Activated CD8-positive, alpha-beta memory T cell treated with anti-CD3 and anti-CD28 coated beads, Interleukin-2, amount 50 U/mL, for 1 hour (primary cell): ENCODE results near the gene THSD7A.

Experiments used
- DNase-seq: peaks from one replicate; pipeline ENCODE4 v3.0.0-alpha.2; 2020; ENCODE audit errors: extremely low read depth

Gene THSD7A

DNA sequence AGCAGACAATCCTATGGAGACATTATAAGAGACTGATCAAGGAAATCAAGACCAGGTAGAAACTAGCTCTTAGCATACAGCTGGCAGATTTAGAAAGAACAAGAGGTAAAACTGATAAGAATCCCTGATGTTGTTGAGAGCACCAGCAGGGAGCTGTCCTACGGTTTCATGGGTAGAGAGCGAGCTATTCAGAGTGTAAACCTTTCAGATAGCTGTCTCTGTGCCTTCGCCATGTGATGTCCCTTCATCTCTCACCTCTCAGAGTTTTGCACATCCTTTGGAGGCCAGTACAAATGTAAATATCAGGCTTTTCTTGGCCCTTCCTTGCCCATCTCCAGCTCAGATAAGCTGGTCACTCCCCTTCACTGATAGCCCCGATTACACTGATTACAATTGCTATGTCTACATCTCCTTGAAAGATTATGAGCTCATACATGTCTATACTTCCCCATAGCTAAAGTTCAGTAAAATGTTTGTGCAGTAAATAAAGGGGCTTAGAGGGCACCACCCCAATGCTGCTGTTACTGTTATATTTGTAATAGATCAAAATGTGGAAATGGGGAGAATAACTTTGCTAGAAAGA lies 21.9 kb downstream of the THSD7A start:
- DNase-seq, result no peak

DNA sequence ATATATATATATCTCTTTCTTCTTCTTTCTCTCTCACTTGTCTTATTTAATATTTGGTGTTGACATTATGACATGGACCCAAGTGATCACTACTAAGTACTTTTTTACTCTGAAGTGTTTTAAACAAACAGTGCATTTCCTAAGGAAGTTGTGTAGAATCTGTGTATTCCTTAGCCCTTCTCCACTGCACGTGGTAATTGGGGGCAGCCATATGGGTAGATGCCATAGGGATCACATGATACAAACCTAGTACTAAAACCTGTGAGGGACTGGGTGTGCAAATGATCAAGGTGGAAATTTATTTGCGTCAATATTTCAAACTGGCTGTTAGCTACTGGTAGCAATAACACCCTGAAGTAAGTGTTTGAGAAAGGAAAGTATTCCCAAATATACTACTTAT lies 25.0 kb downstream of the THSD7A start:
- no peak for DNase-seq

DNA sequence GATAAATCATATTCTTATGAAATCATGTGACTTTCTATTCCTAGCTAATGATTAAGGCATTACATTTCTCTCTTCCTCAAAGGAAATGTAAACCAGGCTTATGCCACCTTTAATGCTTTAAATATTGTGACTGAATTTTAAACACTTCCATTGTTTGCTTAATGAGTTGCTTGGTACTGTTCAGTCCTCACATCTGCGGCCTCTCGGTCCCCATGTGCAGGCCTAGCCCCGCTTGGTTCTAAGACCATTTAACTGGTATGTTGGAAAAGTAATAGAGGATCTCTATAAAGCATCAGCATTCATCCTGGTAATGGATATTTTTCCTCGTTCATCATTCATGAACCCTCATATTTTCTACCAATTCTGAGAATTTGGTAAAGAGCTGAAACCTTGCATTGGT lies 27.4 kb downstream of the THSD7A start:
- DNase-seq, result no peak

DNA sequence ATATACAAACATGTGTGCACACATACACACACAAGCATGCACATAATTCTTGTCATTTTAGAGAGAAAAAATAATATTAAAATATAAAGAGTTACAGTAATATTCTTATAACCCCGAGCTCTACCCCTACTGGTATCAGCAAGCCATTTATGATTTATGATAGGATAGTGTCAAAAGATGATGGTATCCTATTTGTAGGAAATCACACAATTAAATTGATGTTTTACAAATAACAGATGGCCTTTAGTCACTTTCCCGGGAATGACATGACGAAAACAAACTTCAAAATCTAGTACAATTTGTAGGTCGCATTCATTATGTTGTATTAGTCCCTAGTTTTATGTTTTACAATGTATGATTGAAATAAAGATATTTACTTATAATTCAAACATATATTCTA lies 36.8 kb downstream of the THSD7A start:
- no peak for DNase-seq

DNA sequence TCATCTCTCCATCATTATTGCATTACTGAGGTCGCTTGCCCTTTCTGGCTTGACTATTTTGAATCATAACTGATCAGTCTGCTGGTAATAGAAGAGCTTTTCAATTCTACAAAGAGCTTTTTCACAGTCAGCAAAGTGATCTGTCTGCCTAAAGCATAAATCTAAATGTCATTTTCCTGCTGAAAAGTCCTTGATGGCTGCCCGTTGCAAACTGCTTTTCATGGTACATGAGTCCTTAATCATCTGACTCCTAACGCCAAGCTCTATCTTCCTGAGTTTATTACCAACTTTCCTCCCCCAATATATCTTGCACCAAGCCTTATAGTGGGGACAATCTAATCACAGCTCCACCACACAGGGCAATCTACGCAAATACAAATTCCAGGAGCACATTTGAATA lies 39.8 kb downstream of the THSD7A start:
- no peak for DNase-seq

DNA sequence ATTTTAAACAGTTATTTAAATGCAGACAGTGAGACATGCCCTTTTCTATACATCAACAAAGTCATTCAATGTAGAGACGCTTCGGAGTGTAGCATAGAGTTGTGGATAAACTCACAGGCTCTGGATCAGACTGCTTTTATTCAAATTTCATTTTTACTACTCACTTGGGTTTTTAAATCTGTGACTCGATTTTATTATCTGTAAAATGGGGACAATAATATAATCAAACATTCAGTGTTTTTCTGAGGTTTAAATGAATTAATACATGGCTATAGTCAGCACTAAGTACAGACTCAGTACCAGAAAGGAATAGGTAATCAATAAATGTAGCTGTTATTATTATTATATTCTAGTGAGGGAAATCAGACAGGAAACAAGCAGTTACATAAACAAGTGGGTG lies 43.4 kb downstream of the THSD7A start:
- no peak for DNase-seq

DNA sequence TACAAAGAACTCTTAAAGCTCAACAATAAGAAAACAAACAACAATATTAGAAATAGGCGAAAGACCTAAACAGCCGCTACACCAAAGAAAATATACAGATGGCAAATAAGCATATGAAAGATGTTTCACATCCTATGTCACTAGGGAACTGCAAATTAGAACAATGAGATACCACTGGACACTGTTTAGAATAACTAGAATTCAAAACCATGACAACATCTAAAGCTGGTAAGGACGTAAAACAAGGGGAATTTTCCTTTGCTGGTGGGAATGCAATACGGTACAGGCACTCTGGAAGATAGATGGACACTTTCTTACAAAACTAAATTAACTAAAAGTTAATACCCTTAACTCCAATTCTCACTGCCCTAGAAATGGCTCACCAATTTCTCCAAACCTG lies 44.5 kb downstream of the THSD7A start:
- no peak for DNase-seq

DNA sequence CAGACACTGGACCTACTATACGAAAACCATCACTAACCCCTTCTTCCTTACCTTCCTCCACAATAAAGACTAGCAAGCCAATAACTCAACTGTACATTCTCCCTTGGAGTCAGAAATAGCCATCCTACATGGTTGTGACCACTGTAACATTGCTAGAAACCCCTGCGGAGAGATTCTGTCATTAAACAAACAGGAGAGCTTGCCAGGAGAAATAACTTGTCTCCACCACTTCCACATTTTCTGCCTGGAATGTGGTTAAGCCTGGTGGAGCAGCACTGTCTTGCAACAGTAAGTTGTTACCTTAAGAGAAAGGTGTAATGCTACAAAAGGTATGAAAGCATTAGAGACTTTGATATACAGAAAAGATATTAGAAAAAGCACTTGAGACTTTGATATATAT lies 45.8 kb downstream of the THSD7A start:
- no peak for DNase-seq

DNA sequence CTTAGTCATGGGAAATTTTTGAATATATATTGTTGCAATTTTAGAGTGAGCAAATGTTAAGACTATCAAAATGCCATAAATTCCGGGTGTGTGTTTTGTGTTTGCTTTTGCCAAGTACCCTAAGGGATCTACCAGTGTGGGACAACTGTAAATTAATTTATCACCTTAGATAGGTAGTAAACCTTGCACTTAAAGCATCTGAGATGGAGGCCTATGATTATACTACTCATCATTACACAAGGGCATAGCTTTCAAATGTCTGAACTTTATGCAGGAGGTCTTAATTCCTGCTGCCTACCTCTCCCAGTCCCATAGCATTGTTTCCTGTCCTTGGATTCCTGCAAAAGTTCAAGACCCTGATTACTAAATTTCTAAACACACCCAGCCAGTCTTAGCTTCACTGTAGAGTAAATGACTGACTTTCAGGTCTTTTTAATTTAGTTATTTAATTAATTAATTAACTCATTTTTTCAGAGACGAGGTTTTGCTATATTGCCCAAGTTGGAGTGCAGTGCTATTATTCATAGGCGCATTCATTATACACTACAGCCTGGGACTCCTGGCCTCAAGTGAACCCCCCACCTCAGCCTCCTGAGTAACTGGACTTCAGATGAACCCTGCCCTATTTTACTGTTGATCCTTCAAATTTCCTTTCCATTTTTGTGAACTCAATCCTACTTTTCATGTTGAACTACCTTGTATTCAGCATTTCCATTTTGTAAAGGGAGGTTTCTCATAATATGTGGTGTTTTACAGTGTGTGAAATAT lies 47.0 kb downstream of the THSD7A start:
- no peak for DNase-seq

DNA sequence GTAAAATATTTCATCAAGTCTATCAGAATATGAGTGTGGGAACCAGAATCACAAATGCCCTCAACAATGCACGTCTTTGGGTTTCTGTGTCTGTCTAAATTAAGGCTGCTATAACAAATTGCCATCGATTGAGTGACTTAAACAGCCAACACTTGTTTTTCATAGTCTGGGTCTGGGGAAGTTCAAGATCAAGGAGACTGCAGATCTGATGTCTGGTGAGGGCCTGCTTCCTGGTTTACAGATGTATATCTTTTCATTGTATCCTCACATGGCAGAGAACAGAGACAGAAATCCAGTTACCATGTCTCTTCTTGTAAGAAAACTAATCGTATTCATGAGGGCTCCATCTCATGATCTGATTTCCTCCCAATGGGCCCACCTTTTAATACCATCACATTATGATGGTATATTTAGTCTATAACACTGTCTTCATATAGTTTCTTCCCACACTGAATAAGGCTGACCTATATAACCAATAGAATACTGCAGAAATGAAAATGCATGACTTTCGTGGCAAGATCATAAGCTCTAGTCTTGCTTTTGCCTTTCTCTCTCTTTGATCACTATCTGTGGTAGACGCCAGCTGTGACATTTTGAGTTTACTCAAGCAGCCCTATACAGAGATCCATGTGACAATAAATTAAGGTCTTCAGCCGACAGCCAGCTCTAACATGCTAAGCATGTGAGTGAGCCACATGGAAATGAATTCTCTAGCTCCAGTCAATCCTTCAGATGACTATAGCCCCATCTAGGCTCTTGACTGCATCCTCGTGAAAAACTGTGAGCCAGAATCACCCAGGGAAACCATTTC lies 51.9 kb downstream of the THSD7A start:
- DNase-seq, result no peak

DNA sequence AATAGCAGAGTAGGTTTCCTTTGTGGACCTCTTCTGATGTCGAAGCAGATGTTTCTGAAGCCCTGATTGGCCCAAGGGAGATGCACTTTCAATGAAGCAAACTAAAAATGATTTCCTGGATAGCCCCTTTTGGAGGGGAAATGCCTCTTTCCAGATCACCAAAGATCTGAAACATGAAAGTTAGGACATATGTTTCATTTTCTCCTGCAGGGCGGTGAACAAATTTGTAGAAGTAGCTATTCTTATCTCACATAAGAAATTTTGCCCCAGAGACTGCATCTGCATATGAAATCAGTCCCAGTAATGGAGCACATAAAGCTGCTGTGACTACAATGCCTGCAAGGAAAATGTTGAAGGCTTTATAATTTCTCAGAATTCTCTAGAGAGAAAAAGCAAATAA lies 56.0 kb downstream of the THSD7A start:
- no peak for DNase-seq

DNA sequence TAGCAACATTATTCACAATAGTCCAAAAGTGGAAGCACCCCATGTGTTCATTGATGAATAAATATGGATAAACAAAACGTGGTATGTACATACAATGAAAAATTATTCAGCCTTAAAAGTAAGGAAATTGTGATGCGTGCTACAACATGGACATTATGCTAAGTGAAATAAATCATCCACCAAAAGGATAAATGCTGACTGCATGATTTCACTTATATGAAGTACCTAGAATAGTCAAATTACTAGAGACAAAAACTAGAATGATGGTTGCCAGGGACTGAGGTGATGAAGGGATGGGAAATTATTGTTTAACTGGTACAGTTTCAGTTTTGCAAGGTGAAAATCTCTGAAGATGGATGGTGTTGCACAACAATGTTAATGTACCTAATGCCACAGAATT lies 56.6 kb downstream of the THSD7A start:
- DNase-seq, result no peak

DNA sequence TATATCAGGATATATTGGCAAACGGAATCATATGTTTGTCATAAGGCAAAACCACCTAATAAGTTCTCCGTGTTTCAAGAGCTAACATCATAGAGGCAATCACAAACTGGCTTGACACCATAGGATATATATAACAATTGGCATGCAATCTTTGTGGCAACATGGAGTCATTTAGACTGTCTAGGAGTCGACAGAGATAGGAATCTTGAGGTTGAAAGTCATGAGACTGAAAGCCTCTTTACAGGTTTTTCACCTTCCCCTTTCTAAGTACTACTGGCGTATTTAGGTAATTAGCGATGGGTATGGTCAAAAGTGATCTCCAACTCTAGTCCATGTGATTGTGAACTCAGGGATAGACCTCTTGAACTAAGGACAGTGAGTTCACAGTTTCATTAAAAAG lies 63.7 kb downstream of the THSD7A start:
- no peak for DNase-seq

DNA sequence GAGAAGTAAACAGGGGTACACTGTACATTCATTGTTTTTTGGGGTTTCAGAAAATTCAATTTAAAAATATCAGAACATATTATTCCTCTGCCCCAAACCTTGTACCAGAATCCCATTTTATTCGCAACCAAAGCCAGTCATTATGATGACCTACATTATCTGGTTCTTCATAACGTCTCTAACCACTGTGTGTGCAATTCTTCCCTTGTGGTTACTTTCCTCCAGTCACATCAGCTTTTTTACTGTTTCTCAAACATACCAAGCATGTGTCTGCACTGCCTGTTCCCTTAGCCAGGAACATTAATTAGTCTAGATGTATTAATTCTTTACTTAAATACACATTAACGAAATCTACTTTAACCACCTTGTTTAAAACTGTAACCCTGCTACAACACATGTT lies 64.8 kb downstream of the THSD7A start:
- DNase-seq, result no peak

DNA sequence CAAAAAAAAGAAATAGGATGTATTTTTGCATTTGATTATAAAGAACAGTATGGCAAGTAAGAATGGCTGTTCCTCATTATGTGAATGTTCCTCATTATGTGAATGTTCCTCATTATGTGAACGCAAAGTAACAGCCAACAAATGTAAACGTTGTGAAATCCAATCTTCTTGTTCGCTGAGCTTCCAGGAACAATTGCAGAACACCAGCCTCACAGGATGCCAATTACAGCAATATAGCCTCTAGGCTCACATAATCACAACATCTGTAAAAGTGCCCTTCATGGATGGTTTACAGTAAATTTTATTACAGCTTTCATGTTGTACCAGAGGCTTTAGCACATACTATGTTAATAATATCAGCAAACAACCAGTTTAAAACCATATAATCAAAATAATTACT lies 71.6 kb downstream of the THSD7A start:
- no peak for DNase-seq

DNA sequence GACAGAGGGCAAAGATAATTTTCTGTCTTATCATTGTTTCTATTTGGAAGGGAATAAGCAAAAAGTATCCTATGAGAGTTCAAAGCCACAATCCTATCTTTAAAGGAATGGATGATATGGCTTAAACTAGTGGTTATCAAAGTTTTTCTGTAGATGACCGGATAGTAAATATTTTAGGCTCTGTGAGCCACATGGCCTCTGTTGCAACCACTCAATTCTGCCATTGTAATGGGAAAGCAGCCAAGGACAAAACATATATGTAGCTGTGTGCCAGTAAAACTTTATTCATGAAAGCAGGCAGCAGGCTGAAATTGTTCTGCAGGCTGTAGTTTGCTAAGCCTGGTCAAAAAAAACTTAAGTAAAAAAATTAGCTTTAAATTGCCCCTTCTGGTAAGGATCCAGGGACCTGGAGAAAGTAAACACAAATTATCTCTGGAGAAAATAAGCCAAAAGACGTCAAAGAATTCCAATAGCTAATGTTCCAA lies 73.3 kb downstream of the THSD7A start:
- DNase-seq, result no peak

DNA sequence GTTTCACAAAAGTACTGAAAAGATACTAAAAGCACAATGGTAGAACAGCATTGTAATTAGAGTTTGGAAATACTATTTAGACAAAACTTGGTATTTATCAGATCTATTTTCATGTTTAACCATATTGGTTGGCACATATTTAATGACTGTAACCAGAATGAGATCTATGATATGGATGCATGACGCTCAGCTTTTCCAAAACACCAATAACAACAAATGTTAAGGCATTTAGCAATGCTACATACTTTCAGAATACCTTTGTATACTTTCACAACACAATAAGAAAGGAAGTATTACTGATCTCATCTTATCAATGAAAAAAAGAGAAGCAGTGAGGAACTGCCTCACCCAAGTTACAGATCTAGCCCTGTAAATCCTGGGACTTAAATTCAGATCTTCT lies 74.8 kb downstream of the THSD7A start:
- DNase-seq, result no peak

DNA sequence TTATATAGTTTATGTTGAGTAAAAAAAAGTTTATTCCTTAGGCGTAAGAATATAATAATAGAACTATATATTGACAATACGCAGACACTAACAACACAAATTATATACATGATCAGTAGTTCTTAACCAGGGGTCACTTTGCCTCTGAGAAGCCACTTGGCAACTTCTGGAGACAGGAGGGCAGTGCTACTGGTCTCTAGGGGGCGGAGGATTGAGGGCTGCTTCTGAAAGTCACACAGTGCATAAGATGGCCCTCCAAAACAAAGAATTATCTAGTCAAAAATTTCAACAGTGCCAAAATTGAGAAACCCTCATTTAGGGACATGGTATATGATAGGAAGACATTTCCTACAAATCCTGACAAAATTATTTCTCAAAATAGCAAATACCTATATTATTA lies 77.1 kb downstream of the THSD7A start:
- DNase-seq, result no peak

DNA sequence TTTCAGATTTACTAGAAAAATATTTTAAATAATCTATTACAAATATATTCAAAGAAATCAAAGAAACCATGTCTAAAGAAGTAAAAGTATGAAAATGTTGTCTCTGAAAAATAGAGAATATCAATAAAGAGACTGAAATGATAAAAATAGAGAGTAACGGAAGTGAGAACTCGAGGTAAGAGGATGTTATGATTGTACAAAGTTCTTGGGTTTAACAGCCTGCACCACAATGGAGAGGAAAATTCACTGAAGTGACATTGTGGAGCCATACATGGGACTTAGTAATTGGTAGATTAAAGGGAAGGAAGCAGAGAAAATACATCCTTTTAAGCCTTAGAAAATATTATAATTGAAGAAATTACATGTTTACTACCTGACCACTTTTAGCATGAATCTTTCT lies 77.9 kb downstream of the THSD7A start:
- DNase-seq, result no peak

DNA sequence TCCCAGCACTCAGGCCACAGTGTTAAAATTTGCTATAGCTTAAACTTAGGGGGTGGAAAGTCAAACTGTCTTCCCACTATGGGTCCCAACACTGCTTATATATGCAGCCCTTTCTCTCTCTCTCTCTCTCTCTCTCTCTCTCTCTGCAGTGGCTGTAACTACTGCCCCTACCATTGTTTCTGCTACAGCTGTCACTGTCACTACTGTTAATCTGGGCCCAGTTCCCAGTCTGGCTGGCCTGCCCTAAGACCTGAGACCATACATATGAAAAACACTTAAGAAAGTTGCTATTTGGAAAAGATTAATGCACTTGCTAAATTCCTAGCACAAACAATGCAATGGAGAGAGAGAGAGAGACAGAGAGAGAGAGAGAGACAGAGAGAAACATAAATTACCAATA lies 78.6 kb downstream of the THSD7A start:
- DNase-seq, result no peak

DNA sequence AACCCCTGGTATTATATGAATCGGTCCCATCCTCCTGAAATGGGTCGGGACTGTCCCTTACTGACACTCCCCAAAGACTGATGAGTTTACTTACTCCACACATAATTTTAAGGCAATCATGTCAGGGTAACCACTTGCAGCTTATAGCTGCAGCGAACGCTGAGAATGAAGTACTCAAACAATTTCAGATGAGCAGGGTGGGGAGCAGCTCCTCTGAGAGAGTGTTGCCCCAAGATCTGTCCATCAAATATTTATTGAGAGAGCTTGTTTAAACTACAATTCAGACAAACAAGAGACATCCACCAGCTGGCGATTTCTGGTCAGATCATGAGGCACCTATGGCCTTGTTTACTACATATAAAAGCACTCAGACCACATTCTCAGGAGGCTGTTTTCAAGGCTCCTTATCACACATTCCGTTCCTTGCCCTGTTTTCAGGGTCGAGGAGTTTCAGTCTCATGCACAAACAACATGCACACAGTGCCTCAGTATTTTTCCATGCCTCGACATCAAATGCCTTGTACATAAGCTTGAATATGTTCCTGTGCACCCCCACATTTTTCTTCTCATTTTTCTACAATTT lies 80.1 kb downstream of the THSD7A start:
- no peak for DNase-seq

DNA sequence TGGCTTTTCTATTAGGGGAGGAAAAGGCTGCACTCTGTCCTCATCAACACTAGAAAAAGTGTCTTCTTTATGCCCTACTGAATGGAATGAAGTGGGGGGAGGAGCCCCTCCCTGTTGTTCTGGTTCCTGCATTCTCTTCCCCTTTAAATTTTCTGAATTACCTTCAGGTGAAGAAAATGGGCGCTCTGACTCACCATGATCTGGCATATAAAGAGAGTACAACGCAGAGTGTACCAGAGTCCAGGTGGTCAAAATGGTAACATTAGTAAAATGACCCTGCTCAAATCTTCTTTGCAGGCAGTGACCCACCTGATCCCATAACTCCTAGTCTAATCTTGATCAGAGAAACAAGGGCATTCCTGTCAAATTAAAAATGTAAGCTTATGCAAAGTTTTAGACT lies 80.7 kb downstream of the THSD7A start:
- DNase-seq, result no peak

DNA sequence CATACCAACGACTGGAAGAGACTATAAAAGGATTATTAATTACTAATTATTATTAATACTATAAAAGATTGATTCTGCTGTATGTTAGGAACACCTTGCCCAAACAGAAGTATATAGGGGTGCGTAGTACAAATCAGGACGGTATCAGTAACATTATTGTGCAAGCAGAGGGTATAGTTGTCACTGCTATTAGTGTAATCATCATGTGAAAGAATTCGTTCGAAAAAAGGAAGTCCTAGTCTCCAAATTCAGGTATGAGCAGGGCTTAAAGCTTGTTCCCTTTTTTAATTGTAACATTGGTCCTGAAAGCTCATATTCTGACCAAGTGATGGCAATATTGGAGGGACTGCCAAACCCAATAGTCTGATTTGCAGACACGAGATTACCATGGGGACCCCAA lies 81.8 kb downstream of the THSD7A start:
- DNase-seq, result no peak
